CD4-positive, alpha-beta memory T cell (primary cell): ENCODE measurements around the gene FOXP1. TPM values are rescaled to one million over a fixed set of nuclear protein-coding genes. Genes with fewer than 3 reads are reported as not detected.

Source experiments
- CTCF ChIA-PET: fragments of 350-600 bp; sonication (Branson Sonifier 250); formaldehyde crosslinking; loops from one replicate; lab custom pipeline; 2021; ENCODE audit warnings: inconsistent platforms; ENCODE audit not compliant: partially characterized antibody; lab: Charles Lee
- POLR2A ChIA-PET: fragments of 350-600 bp; sonication (Branson Sonifier 250); formaldehyde crosslinking; loops from one replicate; lab custom pipeline; 2021; ENCODE audit not compliant: partially characterized antibody; lab: Charles Lee
- DNase-seq, 5 donors: peaks; one replicate each; pipeline versions ENCODE4 v3.0.0 to v3.0.0-alpha.2; 2020 to 2022; ENCODE audit warnings: mixed read lengths in 1 of 5
- H3K27ac ChIP-seq: one replicate; pipeline ENCODE4 v1.7.0; 2013; ENCODE audit warnings: low read depth, low read length
- H3K27me3 ChIP-seq: 2 replicates; pipeline ENCODE4 v1.7.0; 2013; ENCODE audit warnings: mild to moderate bottlenecking, low read length, moderate library complexity; ENCODE audit not compliant: insufficient read depth
- H3K36me3 ChIP-seq: 2 replicates; pipeline ENCODE4 v1.7.0; 2013; ENCODE audit warnings: mild to moderate bottlenecking, low read length, moderate library complexity; ENCODE audit not compliant: insufficient read depth
- H3K4me1 ChIP-seq: 2 replicates; pipeline ENCODE4 v1.7.0; 2013; ENCODE audit warnings: mild to moderate bottlenecking, low read length, moderate library complexity; ENCODE audit not compliant: insufficient read depth
- H3K4me3 ChIP-seq, 2 donors: one replicate each; pipeline ENCODE4 v1.7.0; 2013; ENCODE audit warnings: low read length in 2 of 2, mild to moderate bottlenecking in 1 of 2
- H3K9me3 ChIP-seq, 2 donors: one replicate each; pipeline ENCODE4 v1.7.0; 2013; ENCODE audit warnings: low read length in 2 of 2, control low read depth in 1 of 2; ENCODE audit not compliant: control insufficient read depth in 1 of 2
- H3K27ac Mint-ChIP-seq, 7 donors: one replicate each; pipeline ENCODE4 v1.8.0; 2020 to 2021; ENCODE audit warnings: mixed read lengths in 7 of 7, mild to moderate bottlenecking in 6 of 7, inconsistent platforms in 3 of 7, moderate library complexity in 3 of 7
- H3K27me3 Mint-ChIP-seq, 2 donors: one replicate each; pipeline ENCODE4 v1.8.0; 2020 to 2021; ENCODE audit warnings: mixed read lengths in 2 of 2
- H3K36me3 Mint-ChIP-seq, 2 donors: one replicate each; pipeline ENCODE4 v1.8.0; 2020 to 2021; ENCODE audit warnings: mixed read lengths in 2 of 2, inconsistent platforms in 1 of 2, mild to moderate bottlenecking in 1 of 2
- H3K4me1 Mint-ChIP-seq, 4 donors: one replicate each; pipeline ENCODE4 v1.8.0; 2020 to 2021; ENCODE audit warnings: mixed read lengths in 4 of 4, mild to moderate bottlenecking in 1 of 4
- H3K4me3 Mint-ChIP-seq, 8 donors: one replicate each; pipeline ENCODE4 v1.8.0; 2020 to 2021; ENCODE audit warnings: mixed read lengths in 8 of 8, mild to moderate bottlenecking in 7 of 8, moderate library complexity in 6 of 8, inconsistent platforms in 3 of 8
- H3K9me3 Mint-ChIP-seq, 8 donors: one replicate each; pipeline ENCODE4 v1.8.0; 2020 to 2021; ENCODE audit warnings: mixed read lengths in 8 of 8, mild to moderate bottlenecking in 5 of 8, inconsistent platforms in 3 of 8, moderate library complexity in 1 of 8
- intact Hi-C: fragments of 100-400 bp; cut with micrococcal nuclease; formaldehyde crosslinking; loops from one replicate; pipeline ENCODE4 v1.15.1; 2023
- polyA plus RNA-seq, 2 donors: library from polyadenylated mRNA; unstranded; fragments of 300-500 nt; fragmentation: Illumina TruSeq; gene quantifications; one replicate each; pipeline ENCODE4 v1.2.3, GENCODE V29; 2021
- total RNA-seq, 2 experiments: library from RNA; stranded (reverse); gene quantifications; one replicate each; pipeline ENCODE4 v1.2.3, GENCODE V29; 2021

The FOXP1 gene
- total and polyA plus RNA-seq, 4 experiments from 2014 or later = 189 to 348 (median 279) TPM

DNA sequence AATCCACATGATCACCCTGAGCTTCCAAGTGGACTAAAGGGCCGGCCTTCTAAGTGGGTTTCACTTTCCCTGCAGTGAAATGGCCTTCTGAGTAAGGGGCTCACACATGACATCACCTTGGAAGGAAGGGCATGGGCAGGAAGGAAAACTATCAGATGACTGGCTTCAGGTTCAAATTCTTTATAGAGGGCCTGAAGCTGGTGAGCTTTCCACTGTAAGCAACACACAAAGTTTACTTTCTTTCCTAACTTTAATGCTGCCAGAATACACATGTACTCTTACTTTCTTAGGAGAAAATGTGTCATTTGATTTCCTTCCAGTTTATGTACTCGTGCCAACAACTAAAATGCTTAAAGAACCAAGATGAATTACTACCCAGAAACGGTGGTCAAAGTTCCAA is 475.6 kb downstream of the FOXP1 start:
- ChIA-PET POLR2A (interaction anchor here (0.7 to 1.6 kb wide), 3 partner anchors 22 to 80 kb away, joined by 3 to 5 read pairs (median 3); no protein-coding TSS in a partner anchor), CTCF (no interaction called here)
- no peaks in the 10 kb centered on the region for H3K27me3 ChIP-seq
- no peaks in the 10 kb centered on the region for H3K27me3 Mint-ChIP-seq
- H3K27ac ChIP-seq = no peak overlapping the region
- H3K4me1 Mint-ChIP-seq = peaks cover 62 to 97% (median 79%) of the 10 kb centered on the region in 4 donors
- H3K9me3 Mint-ChIP-seq = no peaks in the 10 kb centered on the region
- peak overlapping the region in 6 of 7 donors; percentile 0 to 88 (median 18) for H3K27ac Mint-ChIP-seq
- H3K36me3 ChIP-seq = peaks cover 23% of the 10 kb centered on the region
- DNase-seq = no peak
- peaks cover 55 to 79% of the 10 kb centered on the region in 2 donors for H3K36me3 Mint-ChIP-seq
- H3K9me3 ChIP-seq = no peaks in the 10 kb centered on the region
- H3K4me1 ChIP-seq = peaks cover 71% of the 10 kb centered on the region
- intact Hi-C loops = no loop called here
- H3K4me3 Mint-ChIP-seq = peak overlapping the region in 4 of 8 donors; percentile 11 to 22 (median 14)
- no peak overlapping the region for H3K4me3 ChIP-seq

DNA sequence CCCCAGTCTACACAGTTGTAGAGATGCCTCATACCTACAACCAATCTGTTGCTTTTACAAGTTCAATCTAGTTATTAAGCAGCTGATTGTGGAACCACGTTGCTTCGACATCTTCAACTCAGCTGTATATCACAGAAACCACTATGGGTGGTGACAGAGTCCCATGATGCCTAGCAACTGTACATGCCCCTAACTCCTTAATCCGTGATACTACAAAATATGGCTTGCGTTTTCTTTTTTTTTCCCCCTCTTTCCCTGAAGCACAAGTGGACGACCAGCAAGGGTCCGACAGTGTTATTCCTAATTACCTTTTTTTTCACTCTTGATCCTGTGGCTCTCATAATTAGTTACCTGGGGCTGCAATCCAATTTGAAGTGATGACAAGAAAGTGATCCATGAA is 478.6 kb downstream of the FOXP1 start:
- no peaks in the 10 kb centered on the region for H3K9me3 ChIP-seq
- no peaks in the 10 kb centered on the region for H3K27me3 Mint-ChIP-seq
- H3K36me3 ChIP-seq = peaks cover 16% of the 10 kb centered on the region
- H3K4me3 Mint-ChIP-seq = peak overlapping the region in 5 of 8 donors; percentile 7 to 49 (median 35)
- no peak overlapping the region for H3K27ac ChIP-seq
- H3K4me1 ChIP-seq = peaks cover 84% of the 10 kb centered on the region
- peaks cover 73 to 96% (median 86%) of the 10 kb centered on the region in 4 donors for H3K4me1 Mint-ChIP-seq
- H3K9me3 Mint-ChIP-seq = no peaks in the 10 kb centered on the region
- peak overlapping the region; percentile 7 to 83 (median 38) for H3K27ac Mint-ChIP-seq
- H3K36me3 Mint-ChIP-seq = peaks cover 41 to 71% of the 10 kb centered on the region in 2 donors
- DNase-seq = no peak
- ChIA-PET POLR2A (interaction anchor here (1.1 to 1.4 kb wide), 2 partner anchors 14 to 18 kb away, joined by 4 to 5 read pairs; no protein-coding TSS in a partner anchor), CTCF (interaction anchor here (0.8 kb wide), 1 partner anchor 14 kb away, joined by 3 read pairs; no protein-coding TSS in a partner anchor)
- no peaks in the 10 kb centered on the region for H3K27me3 ChIP-seq
- intact Hi-C loops = no loop called here
- H3K4me3 ChIP-seq = no peak overlapping the region

DNA sequence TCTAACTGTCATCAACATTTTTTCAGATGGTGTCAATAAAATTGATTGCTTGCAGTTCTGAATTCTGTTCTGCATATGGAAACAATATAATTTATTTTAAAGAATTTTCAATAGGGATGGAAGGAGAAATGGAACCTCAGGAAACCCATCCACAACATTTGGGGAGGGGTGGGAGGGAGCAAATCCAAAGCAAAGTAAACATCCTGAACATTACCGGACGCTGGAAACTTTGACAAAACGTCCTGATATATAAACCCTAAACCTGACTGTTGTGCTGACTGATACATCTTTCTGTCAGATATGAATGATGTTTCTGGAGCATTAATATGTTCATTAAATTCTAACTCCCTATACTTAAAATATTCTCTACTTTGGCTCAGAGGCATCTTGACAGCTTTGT is 479.0 kb downstream of the FOXP1 start:
- intact Hi-C loops = no loop called here
- H3K4me3 Mint-ChIP-seq = peak overlapping the region in 5 of 8 donors; percentile 19 to 66 (median 44)
- DNase-seq = no peak
- Histone ChIP-seq H3K36me3 (peaks cover 16% of the 10 kb centered on the region), H3K27ac (no peak overlapping the region), H3K27me3 (no peaks in the 10 kb centered on the region), H3K9me3 (no peaks in the 10 kb centered on the region), H3K4me3 (no peak overlapping the region), H3K4me1 (peaks cover 84% of the 10 kb centered on the region)
- peaks cover 73 to 96% (median 86%) of the 10 kb centered on the region in 4 donors for H3K4me1 Mint-ChIP-seq
- CTCF ChIA-PET = interaction anchor here (0.8 kb wide), 1 partner anchor 13 kb away, joined by 3 read pairs; no protein-coding TSS in a partner anchor
- H3K27me3 Mint-ChIP-seq = no peaks in the 10 kb centered on the region
- H3K9me3 Mint-ChIP-seq = no peaks in the 10 kb centered on the region
- POLR2A ChIA-PET = interaction anchor here (1.1 kb wide), 1 partner anchor 17 kb away, joined by 4 read pairs; no protein-coding TSS in a partner anchor
- H3K27ac Mint-ChIP-seq = peak overlapping the region; percentile 38 to 88 (median 80)
- H3K36me3 Mint-ChIP-seq = peaks cover 41 to 71% of the 10 kb centered on the region in 2 donors

DNA sequence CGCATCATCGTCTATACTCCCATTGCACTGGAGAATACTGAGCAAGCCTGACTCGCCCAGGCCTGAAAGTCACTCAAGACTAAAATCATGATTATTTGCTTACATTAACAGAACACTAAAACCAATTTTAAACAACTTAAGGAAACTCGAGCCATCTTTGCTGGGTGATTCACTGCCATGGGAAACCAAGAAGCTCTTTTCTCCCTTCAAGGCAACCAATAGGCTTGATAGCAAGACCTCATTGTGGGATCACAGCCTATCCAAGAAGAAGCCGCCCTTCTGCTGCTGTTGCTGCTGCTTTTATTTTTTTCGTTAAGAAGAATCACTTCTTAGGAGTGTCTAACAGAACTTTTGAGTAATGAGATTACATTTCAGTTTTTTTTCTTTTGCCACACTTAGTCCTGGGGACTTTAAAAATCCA is 479.4 kb downstream of the FOXP1 start:
- ChIA-PET POLR2A (interaction anchor here (1.1 kb wide), 1 partner anchor 17 kb away, joined by 4 read pairs; no protein-coding TSS in a partner anchor), CTCF (no interaction called here)
- peak overlapping the region; percentile 43 to 88 (median 84) for H3K27ac Mint-ChIP-seq
- Histone ChIP-seq H3K4me3 (no peak overlapping the region), H3K9me3 (no peaks in the 10 kb centered on the region), H3K36me3 (peaks cover 16% of the 10 kb centered on the region), H3K4me1 (peaks cover 84% of the 10 kb centered on the region), H3K27ac (no peak overlapping the region), H3K27me3 (no peaks in the 10 kb centered on the region)
- intact Hi-C loops = no loop called here
- no peaks in the 10 kb centered on the region for H3K27me3 Mint-ChIP-seq
- peaks cover 71 to 96% (median 84%) of the 10 kb centered on the region in 4 donors for H3K4me1 Mint-ChIP-seq
- peaks cover 39 to 69% of the 10 kb centered on the region in 2 donors for H3K36me3 Mint-ChIP-seq
- H3K9me3 Mint-ChIP-seq = no peaks in the 10 kb centered on the region
- H3K4me3 Mint-ChIP-seq = peak overlapping the region in 5 of 8 donors; percentile 37 to 66 (median 61)
- no peak for DNase-seq

DNA sequence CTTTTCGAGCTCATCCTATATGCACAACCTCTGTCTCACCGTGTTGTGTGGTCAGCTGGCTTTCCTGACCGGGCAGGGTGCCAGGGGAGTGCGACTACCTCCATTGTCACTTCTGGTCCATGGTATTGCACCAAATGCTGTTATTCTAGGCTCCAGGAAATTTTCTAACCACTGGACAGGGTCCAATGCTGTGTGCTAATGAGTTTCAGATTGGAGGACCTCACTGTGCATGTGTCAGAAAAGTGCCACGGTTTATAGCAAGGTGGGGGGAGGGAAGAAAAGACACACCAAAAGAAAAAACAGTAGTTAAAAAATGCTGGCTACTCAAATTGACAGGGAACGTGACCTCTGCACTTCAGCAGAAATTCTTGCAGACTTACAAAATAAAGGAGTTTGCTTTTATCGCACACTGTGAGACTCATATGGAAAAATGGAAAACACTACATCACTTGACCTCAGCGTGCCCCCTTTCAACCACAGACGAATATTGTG is 480.1 kb downstream of the FOXP1 start:
- Mint-ChIP-seq H3K4me3 (peak overlapping the region in 7 of 8 donors; percentile 7 to 66 (median 51)), H3K4me1 (peaks cover 71 to 92% (median 82%) of the 10 kb centered on the region in 4 donors), H3K27ac (peak overlapping the region; percentile 43 to 88 (median 80)), H3K27me3 (no peaks in the 10 kb centered on the region), H3K9me3 (no peaks in the 10 kb centered on the region), H3K36me3 (peaks cover 37 to 67% of the 10 kb centered on the region in 2 donors)
- CTCF ChIA-PET = no interaction called here
- POLR2A ChIA-PET = interaction anchor here (0.7 to 1.2 kb wide), 3 partner anchors 9 to 27 kb away, joined by 3 read pairs; no protein-coding TSS in a partner anchor
- peaks cover 16% of the 10 kb centered on the region for H3K36me3 ChIP-seq
- peaks cover 81% of the 10 kb centered on the region for H3K4me1 ChIP-seq
- intact Hi-C loops = no loop called here
- H3K27me3 ChIP-seq = no peaks in the 10 kb centered on the region
- no peak for DNase-seq
- no peak overlapping the region for H3K27ac ChIP-seq
- no peaks in the 10 kb centered on the region for H3K9me3 ChIP-seq
- H3K4me3 ChIP-seq = no peak overlapping the region

DNA sequence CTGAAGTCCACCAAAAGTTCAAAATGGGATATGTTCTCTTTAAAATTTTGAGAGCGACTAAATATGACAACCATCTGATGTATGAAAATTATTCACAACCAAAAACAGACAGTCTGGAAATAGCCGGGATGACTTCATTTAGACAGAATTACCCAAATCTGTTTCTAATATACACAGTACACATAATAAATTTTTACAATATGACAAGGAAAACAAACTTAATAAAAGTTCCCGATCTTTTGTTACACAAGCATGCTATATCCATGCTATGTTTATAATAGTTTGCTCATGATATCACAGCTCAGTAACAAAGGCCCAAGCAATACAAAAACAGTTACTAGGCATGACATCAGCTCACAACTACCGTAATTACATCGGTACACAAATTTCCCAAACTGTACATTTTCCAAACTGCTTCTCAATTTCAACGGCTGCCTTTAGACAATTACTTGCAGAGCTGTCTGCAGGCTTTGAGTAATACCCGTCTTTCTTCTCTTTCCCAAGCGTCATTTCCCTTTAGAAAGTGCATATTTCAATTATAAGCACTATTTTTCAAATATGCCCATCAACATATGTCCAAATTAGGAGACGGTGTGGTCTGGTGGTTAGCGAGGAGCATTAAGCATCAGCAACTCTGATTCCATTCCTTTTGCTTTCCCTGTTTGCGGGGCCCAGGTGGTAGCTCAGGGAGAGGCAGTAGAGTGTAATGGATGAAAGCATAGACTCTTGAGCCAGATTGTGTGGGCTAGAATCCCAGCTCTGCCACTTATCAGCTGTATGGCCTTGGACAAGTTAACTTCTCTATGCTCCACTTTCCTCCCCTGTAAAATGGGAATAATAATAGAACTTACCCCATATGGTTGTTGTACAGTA is 481.2 kb downstream of the FOXP1 start:
- intact Hi-C loops = no loop called here
- POLR2A ChIA-PET = interaction anchor here (0.7 to 1.9 kb wide), 5 partner anchors 13 to 39 kb away, joined by 3 to 4 read pairs (median 3); no protein-coding TSS in a partner anchor
- H3K27me3 Mint-ChIP-seq = no peaks in the 10 kb centered on the region
- peak overlapping the region in 7 of 8 donors; percentile 19 to 73 (median 49) for H3K4me3 Mint-ChIP-seq
- peaks cover 83% of the 10 kb centered on the region for H3K4me1 ChIP-seq
- no peak for DNase-seq
- H3K27ac ChIP-seq = no peak overlapping the region
- no peaks in the 10 kb centered on the region for H3K9me3 ChIP-seq
- CTCF ChIA-PET = interaction anchor here (1.6 kb wide), 1 partner anchor 96 kb away, joined by 4 read pairs; no protein-coding TSS in a partner anchor
- H3K27ac Mint-ChIP-seq = peak overlapping the region; percentile 64 to 94 (median 88)
- H3K4me3 ChIP-seq = no peak overlapping the region
- peaks cover 73 to 92% (median 82%) of the 10 kb centered on the region in 4 donors for H3K4me1 Mint-ChIP-seq
- H3K36me3 Mint-ChIP-seq = peaks cover 38 to 65% of the 10 kb centered on the region in 2 donors
- peaks cover 11% of the 10 kb centered on the region for H3K36me3 ChIP-seq
- no peaks in the 10 kb centered on the region for H3K9me3 Mint-ChIP-seq
- H3K27me3 ChIP-seq = no peaks in the 10 kb centered on the region
